Small intestine (tissue), 7 donors: ENCODE data around the gene WIZ. TPM values are rescaled to one million over a fixed set of nuclear protein-coding genes. Genes with fewer than 3 reads are reported as not detected.

ENCODE experiments used
- DNase-seq, 2 donors: peaks; one replicate each; pipeline versions ENCODE4 v3.0.0 to v3.0.0-alpha.2; 2013
- FAIRE-seq: peaks from 2 replicates; lab custom pipeline; 2012; peaks lifted over from hg19 to GRCh38; lab: Jason Lieb, UNC
- H3K27ac ChIP-seq, 3 donors: one replicate each; pipeline ENCODE4 v1.5.1; 2013; ENCODE audit warnings: low read length in 2 of 3, mild to moderate bottlenecking in 2 of 3, control low read depth in 1 of 3, inconsistent platforms in 1 of 3, low read depth in 1 of 3, moderate library complexity in 1 of 3
- H3K27me3 ChIP-seq, 3 donors: one replicate each; pipeline ENCODE4 v1.6.1; 2013; ENCODE audit warnings: low read length in 3 of 3, inconsistent platforms in 1 of 3; ENCODE audit not compliant: control insufficient read depth in 3 of 3, insufficient read depth in 3 of 3
- H3K36me3 ChIP-seq, 3 donors: one replicate each; pipeline ENCODE4 v1.6.1; 2013; ENCODE audit warnings: low read length in 3 of 3, inconsistent platforms in 1 of 3, low read depth in 1 of 3, mild to moderate bottlenecking in 1 of 3, moderate library complexity in 1 of 3; ENCODE audit not compliant: control insufficient read depth in 3 of 3, insufficient read depth in 2 of 3
- H3K4me1 ChIP-seq, 3 donors: one replicate each; pipeline ENCODE4 v1.6.1; 2013; ENCODE audit warnings: low read length in 2 of 3, inconsistent platforms in 1 of 3, low read depth in 1 of 3, mild to moderate bottlenecking in 1 of 3, moderate library complexity in 1 of 3; ENCODE audit not compliant: control insufficient read depth in 3 of 3, insufficient read depth in 2 of 3
- H3K4me3 ChIP-seq, 3 donors: one replicate each; pipeline ENCODE4 v1.5.1; 2013; ENCODE audit warnings: low read length in 3 of 3, control low read depth in 1 of 3, inconsistent platforms in 1 of 3, low read depth in 1 of 3, mild to moderate bottlenecking in 1 of 3, moderate library complexity in 1 of 3
- H3K9me3 ChIP-seq, 2 donors: one replicate each; pipeline ENCODE4 v1.6.1; 2013; ENCODE audit warnings: low read depth in 1 of 2, low read length in 1 of 2; ENCODE audit not compliant: control insufficient read depth in 2 of 2, insufficient read depth in 1 of 2
- WGBS, 3 donors: extraction: QIAGEN DNeasy Blood & Tissue Kit; methylation state at CpG; one replicate each; pipeline ENCODE4 v1.1.7; 2013; 5-methylcytosine and 5-hydroxymethylcytosine counted together
- polyA plus RNA-seq, 4 donors: library from polyadenylated mRNA; stranded (reverse) in 3 of 4; unstranded in 1 of 4; fragments of 200-250 nt in 3 of 4; fragments of 120-200 nt in 1 of 4; gene quantifications; one replicate each; pipeline versions ENCODE4 v1.2.1 to v1.2.3, GENCODE V29; 2013
- donor health status: healthy with polysubstance abuse.
- donor health status: control.
- donor health status: control.
- donor health status: Bipolar disorder and iron deficiency.
- donor health status: healthy.

The WIZ gene
- polyA plus RNA-seq, 4 donors, result 7.0 to 19.6 (median 15.5) TPM

GRCh38 chr19:15444505-15445226 lies 5.1 kb downstream of the WIZ start:
- Histone ChIP-seq H3K4me3 (no peak overlapping the region), H3K36me3 (no peaks in the 10 kb centered on the region), H3K4me1 (peaks cover 0 to 4% (median 0%) of the 10 kb centered on the region in 3 donors), H3K27ac (no peak overlapping the region), H3K27me3 (no peaks in the 10 kb centered on the region), H3K9me3 (no peaks in the 10 kb centered on the region)
- WGBS, 3 donors, result 89 to 92% (median 90%) methylated on average over 15 of the region's 15 CpGs
- FAIRE-seq (no peak), DNase-seq (no peak)

- 82 to 90% (median 84%) methylated on average over 10 of the region's 10 CpGs for WGBS, 3 donors
- peaks cover 0 to 2% (median 0%) of the 10 kb centered on the region in 3 donors for H3K4me1 ChIP-seq
- no peak overlapping the region for H3K27ac ChIP-seq
- H3K36me3 ChIP-seq, result no peaks in the 10 kb centered on the region
- DNase-seq (no peak), FAIRE-seq (no peak)
- H3K9me3 ChIP-seq, result no peaks in the 10 kb centered on the region
- no peak overlapping the region for H3K4me3 ChIP-seq
- H3K27me3 ChIP-seq, result no peaks in the 10 kb centered on the region
These were observed 5.9 kb downstream of the WIZ start for GRCh38 chr19:15443838-15444237.

- no peaks in the 10 kb centered on the region for H3K36me3 ChIP-seq
- DNase-seq (no peak), FAIRE-seq (no peak)
- H3K27me3 ChIP-seq, result no peaks in the 10 kb centered on the region
- no peak overlapping the region for H3K27ac ChIP-seq
- no peaks in the 10 kb centered on the region for H3K4me1 ChIP-seq
- H3K4me3 ChIP-seq, result no peak overlapping the region
- no peaks in the 10 kb centered on the region for H3K9me3 ChIP-seq
- 94 to 95% (median 94%) methylated on average over 3 of the region's 3 CpGs for WGBS, 3 donors
These were observed 6.4 kb downstream of the WIZ start for GRCh38 chr19:15443325-15443724.

GRCh38 chr19:15442142-15442920 lies 7.4 kb downstream of the WIZ start:
- H3K27me3 ChIP-seq, result no peaks in the 10 kb centered on the region
- WGBS, 3 donors, result 75 to 83% (median 82%) methylated on average over 13 of the region's 13 CpGs
- no peak overlapping the region for H3K4me3 ChIP-seq
- H3K36me3 ChIP-seq, result no peaks in the 10 kb centered on the region
- H3K4me1 ChIP-seq, result no peaks in the 10 kb centered on the region
- no peak for DNase-seq
- H3K9me3 ChIP-seq, result no peaks in the 10 kb centered on the region
- no peak for FAIRE-seq
- H3K27ac ChIP-seq, result no peak overlapping the region

GRCh38 chr19:15441317-15441716 lies 8.4 kb downstream of the WIZ start:
- no peaks in the 10 kb centered on the region for H3K36me3 ChIP-seq
- no peaks in the 10 kb centered on the region for H3K9me3 ChIP-seq
- H3K27me3 ChIP-seq, result no peaks in the 10 kb centered on the region
- DNase-seq (no peak), FAIRE-seq (no peak)
- H3K27ac ChIP-seq, result no peak overlapping the region
- H3K4me1 ChIP-seq, result no peaks in the 10 kb centered on the region
- WGBS, 3 donors, result 81 to 95% (median 84%) methylated on average over 3 of the region's 3 CpGs
- no peak overlapping the region for H3K4me3 ChIP-seq

- Histone ChIP-seq H3K36me3 (no peaks in the 10 kb centered on the region), H3K27me3 (no peaks in the 10 kb centered on the region)
These were observed 9.7 kb downstream of the WIZ start for GRCh38 chr19:15439821-15440641.

GRCh38 chr19:15439078-15439799 lies 10.5 kb downstream of the WIZ start:
- H3K27me3 ChIP-seq, result no peaks in the 10 kb centered on the region
- no peak overlapping the region for H3K27ac ChIP-seq
- WGBS, 3 donors, result 80 to 86% (median 83%) methylated on average over 24 to 25 of the region's 25 CpGs
- H3K9me3 ChIP-seq, result no peaks in the 10 kb centered on the region
- DNase-seq (no peak), FAIRE-seq (no peak)
- no peaks in the 10 kb centered on the region for H3K4me1 ChIP-seq
- H3K36me3 ChIP-seq, result no peaks in the 10 kb centered on the region
- H3K4me3 ChIP-seq, result no peak overlapping the region

More at GRCh38 chr19:15439821-15440641, 9.7 kb downstream of the WIZ start:
- H3K4me1 ChIP-seq, result no peaks in the 10 kb centered on the region
- H3K4me3 ChIP-seq, result no peak overlapping the region
- H3K9me3 ChIP-seq, result no peaks in the 10 kb centered on the region
- no peak for FAIRE-seq
- DNase-seq, result no peak
- no peak overlapping the region for H3K27ac ChIP-seq
- WGBS, 3 donors, result 90 to 93% (median 92%) methylated on average over 31 to 38 of the region's 38 CpGs

GRCh38 chr19:15438577-15438976 lies 11.2 kb downstream of the WIZ start:
- no peaks in the 10 kb centered on the region for H3K4me1 ChIP-seq
- FAIRE-seq, result no peak
- H3K9me3 ChIP-seq, result no peaks in the 10 kb centered on the region
- no peak overlapping the region for H3K4me3 ChIP-seq
- H3K27me3 ChIP-seq, result no peaks in the 10 kb centered on the region
- no peaks in the 10 kb centered on the region for H3K36me3 ChIP-seq
- WGBS, 3 donors, result 94 to 97% (median 95%) methylated on average over 24 to 27 of the region's 27 CpGs
- no peak for DNase-seq
- H3K27ac ChIP-seq, result no peak overlapping the region
